Adipose tissue (tissue), 3 donors: Measurements from ENCODE around the gene OR52B4. TPM values are rescaled to one million over a fixed set of nuclear protein-coding genes. Genes with fewer than 3 reads are reported as not detected.
"Not testable (repeated sequence)": the region's sequence is repeated elsewhere in the genome, so short reads cannot be mapped to it uniquely, and the experiment has no call there.

Experiments used
- H3K27ac ChIP-seq: one replicate; pipeline ENCODE4 v1.5.1; 2013; ENCODE audit warnings: low read depth, low read length
- WGBS, 3 donors: extraction: QIAGEN DNeasy Blood & Tissue Kit; methylation state at CpG; one replicate each; pipeline ENCODE4 v1.1.7; 2013; 5-methylcytosine and 5-hydroxymethylcytosine counted together
- polyA plus RNA-seq, 3 donors: library from polyadenylated mRNA; stranded (reverse); fragments of 200-250 nt; gene quantifications; one replicate each; pipeline ENCODE4 v1.2.3, GENCODE V29; 2013
- donor health status: healthy with polysubstance abuse.
- donor health status: Bipolar disorder and iron deficiency.
- donor health status: healthy.

OR52B4 gene
- polyA plus RNA-seq, result not detected

DNA sequence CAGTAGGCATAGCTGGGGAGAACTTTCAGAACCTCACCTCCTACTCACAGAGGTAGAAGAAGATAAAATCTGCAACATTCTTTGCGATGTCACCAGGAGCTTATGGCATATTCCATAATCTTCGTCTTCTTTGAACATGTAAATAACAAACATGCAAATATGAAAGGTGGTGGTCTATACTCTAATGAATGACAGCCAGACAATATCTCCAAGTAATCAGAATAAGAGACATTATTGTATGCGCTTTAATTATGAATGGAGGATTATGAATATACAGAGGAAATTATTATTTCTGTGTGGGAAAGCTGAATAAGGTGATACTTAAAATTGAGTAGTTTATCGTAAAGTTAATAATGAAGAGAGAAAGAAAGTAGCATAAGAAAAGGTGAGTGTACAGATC, at the start of gene OR52B4:
Gene OR52B4 (minus strand): TSS at position 101 of the 400 bp plus-strand sequence. CDS start 91 bp downstream, at position 10.
- H3K27ac ChIP-seq, result no peak within 1 kb of the TSS
- WGBS, 3 donors, result 69 to 79% (median 79%) methylated on average over 4 of the region's 4 CpGs

- no peak overlapping the region for H3K27ac ChIP-seq
- WGBS, 3 donors, result 59 to 75% (median 62%) methylated on average over 1 of the region's 1 CpG
Observed at GRCh38 chr11:4416816-4417215, 48.6 kb upstream of the OR52B4 start.

GRCh38 chr11:4416306-4416705, 48.1 kb upstream of the OR52B4 start:
- WGBS, 3 donors, result 52 to 69% (median 57%) methylated on average over 1 of the region's 1 CpG
- no peak overlapping the region for H3K27ac ChIP-seq

GRCh38 chr11:4406206-4406605, 38.0 kb upstream of the OR52B4 start:
- H3K27ac ChIP-seq, result not testable (repeated sequence)
- 86 to 100% (median 86%) methylated on average over 2 to 6 of the region's 6 CpGs for WGBS, 3 donors

DNA sequence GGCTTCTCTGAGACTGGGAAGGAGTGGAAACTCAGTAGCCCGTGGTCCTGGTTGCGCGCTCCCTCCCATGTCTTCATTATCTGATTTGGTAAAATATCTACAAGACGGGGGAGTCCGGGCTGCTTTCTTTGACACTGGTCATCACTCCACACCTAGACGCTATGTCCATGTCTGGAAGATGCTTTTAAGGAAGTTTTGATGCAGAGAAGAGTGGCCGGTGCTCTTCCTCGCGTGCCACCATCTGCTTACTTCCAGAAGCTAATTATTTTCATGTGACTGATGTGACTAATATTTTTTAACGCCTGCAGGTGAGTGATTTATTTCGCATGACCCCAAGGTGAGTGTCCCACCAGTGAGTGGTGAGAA, 25.7 kb upstream of the OR52B4 start:
- WGBS, 3 donors, result 20 to 29% (median 29%) methylated on average over 11 of the region's 11 CpGs
- no peak overlapping the region for H3K27ac ChIP-seq

GRCh38 chr11:4393209-4393857, 25.1 kb upstream of the OR52B4 start, which contains the start of gene TRIM21:
Gene TRIM21 (minus strand): TSS chr11:4393702. CDS start chr11:4390409, 3,293 bp downstream.
- H3K27ac ChIP-seq, result no peak within 1 kb of the TSS
- WGBS, 3 donors, result 0 to 1% (median 0%) methylated on average over 13 of the region's 13 CpGs

- no peak overlapping the region for H3K27ac ChIP-seq
- 93 to 98% (median 98%) methylated on average over 2 of the region's 2 CpGs for WGBS, 3 donors
Observed at GRCh38 chr11:4388221-4388620, 20.0 kb upstream of the OR52B4 start.

- 96 to 99% (median 97%) methylated on average over 3 of the region's 3 CpGs for WGBS, 3 donors
- no peak overlapping the region for H3K27ac ChIP-seq
Observed at GRCh38 chr11:4385978-4386740, 18.0 kb upstream of the OR52B4 start.

DNA sequence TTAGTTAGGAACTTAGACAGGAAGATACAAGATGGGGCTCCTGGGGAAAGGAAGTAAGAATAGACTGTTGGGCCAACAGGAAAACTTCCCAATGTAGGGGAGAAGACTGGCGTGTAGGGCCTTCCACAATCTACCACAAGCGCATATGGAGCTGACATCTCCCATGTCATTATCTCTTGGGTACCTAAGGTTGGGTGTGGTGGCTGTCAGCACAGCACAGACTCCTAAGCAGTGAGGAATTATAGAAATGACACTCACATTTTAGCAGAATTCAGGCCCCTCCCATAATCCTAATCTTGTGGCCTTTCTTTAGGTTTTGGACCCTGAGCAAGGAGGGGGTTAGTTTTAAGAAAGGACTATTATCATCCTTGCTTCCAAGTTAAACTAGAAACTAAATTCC, 13.7 kb upstream of the OR52B4 start:
- 26 to 64% (median 51%) methylated on average over 2 of the region's 2 CpGs for WGBS, 3 donors

GRCh38 chr11:4375431-4376140, 7.4 kb upstream of the OR52B4 start:
- WGBS, 3 donors, result 76 to 84% (median 81%) methylated on average over 5 of the region's 5 CpGs
- no peak overlapping the region for H3K27ac ChIP-seq

More for the DNA sequence above, 13.7 kb upstream of the OR52B4 start:
- H3K27ac ChIP-seq, result no peak overlapping the region

- no peak overlapping the region for H3K27ac ChIP-seq
- WGBS, 3 donors, result 59 to 67% (median 66%) methylated on average over 3 of the region's 3 CpGs
Observed at GRCh38 chr11:4370166-4370565, 2.0 kb upstream of the OR52B4 start.

DNA sequence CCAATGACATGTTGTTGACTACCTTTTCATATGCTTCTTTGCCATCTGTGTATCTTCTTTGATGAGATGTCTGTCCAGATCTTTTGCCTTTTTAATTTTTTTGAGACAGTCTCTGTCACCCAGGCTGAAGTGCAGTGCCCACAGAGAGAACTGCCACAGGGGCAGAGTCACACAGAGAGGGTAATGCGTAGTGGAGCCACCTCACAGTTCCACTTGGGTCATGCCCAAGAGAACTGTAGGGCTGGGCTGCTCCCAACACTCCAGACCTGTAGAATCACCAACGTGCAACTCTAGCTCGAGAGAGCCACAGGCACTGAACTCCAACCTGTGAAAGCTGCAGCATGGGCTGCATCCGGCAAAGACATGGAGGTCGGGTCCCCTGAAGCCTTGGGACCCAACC, 20.0 kb downstream of the OR52B4 start:
- H3K27ac ChIP-seq, result not testable (repeated sequence)
- WGBS, 3 donors, result 68 to 85% (median 81%) methylated on average over 1 of the region's 5 CpGs

- H3K27ac ChIP-seq, result not testable (repeated sequence)
- 63 to 93% (median 88%) methylated on average over 2 of the region's 2 CpGs for WGBS, 3 donors
Observed at GRCh38 chr11:4345366-4345765, 22.8 kb downstream of the OR52B4 start.

DNA sequence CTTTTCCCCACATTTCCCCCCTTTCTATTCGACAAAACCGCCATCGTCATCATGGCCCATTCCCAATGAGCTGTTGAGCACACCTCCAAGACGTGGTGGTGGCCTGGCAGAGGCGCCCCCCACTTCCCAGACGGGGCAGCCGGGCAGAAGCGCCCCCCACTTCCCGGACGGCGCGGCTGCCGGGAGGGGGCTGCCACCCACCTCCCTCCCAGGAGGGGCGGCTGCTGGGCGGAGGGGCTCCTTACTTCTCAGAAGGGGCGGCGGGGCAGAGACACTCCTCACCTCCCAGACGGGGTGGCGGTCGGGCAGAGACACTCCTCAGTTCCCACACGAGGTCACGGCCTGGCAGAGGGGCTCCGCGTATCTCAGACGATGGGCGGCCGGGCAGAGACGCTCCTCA, 33.8 kb downstream of the OR52B4 start:
- H3K27ac ChIP-seq, result not testable (repeated sequence)
- WGBS, 3 donors, result 90 to 96% (median 94%) methylated on average over 16 to 23 of the region's 28 CpGs

Other genes starting within 250 kb of the OR52B4 start
- 10 to 100 TPM in 2 of 3 donors, 1 to 10 TPM in 1; 8.7 to 19.7 (median 12.7) TPM for gene TRIM21, start 25.3 kb upstream of the OR52B4 start, polyA plus RNA-seq
- not detected for gene OR52K2, start 80.9 kb upstream of the OR52B4 start, polyA plus RNA-seq
- not detected for gene OR52K1, start 114.3 kb upstream of the OR52B4 start, polyA plus RNA-seq
- gene OR52M1, start 176.8 kb upstream of the OR52B4 start, polyA plus RNA-seq, result not detected
- gene OR52I2, start 213.4 kb upstream of the OR52B4 start, polyA plus RNA-seq, result not detected
- gene OR52I1, start 225.7 kb upstream of the OR52B4 start, polyA plus RNA-seq, result not detected
- 10 to 100 TPM in 1 of 3 donors, 1 to 10 TPM in 2; 4.2 to 12.4 (median 5.1) TPM for gene TRIM68, start 239.8 kb upstream of the OR52B4 start, polyA plus RNA-seq